Globus pallidus (tissue), 1 donor: Measurements from ENCODE around the gene KRT72.

ENCODE experiments used
- DNase-seq: peaks from one replicate; pipeline ENCODE4 v3.0.0-alpha.2; 2015; ENCODE audit warnings: low spot score

The KRT72 gene

GRCh38 chr12:52600941-52601481, at the start of gene KRT72:
Gene KRT72 (minus strand): TSS chr12:52601463. CDS start chr12:52601452, 11 bp downstream.
- DNase-seq = no peak

- DNase-seq = no peak
These were observed 49.3 kb upstream of the KRT72 start for GRCh38 chr12:52650520-52651081.

GRCh38 chr12:52649066-52649465, 47.8 kb upstream of the KRT72 start:
- DNase-seq = no peak

GRCh38 chr12:52648012-52648550, 46.8 kb upstream of the KRT72 start:
- no peak for DNase-seq

- no peak for DNase-seq
These were observed 46.3 kb upstream of the KRT72 start for GRCh38 chr12:52647601-52648000.

GRCh38 chr12:52646613-52647012, 45.4 kb upstream of the KRT72 start:
- no peak for DNase-seq

GRCh38 chr12:52645982-52646381, 44.7 kb upstream of the KRT72 start:
- no peak for DNase-seq

- DNase-seq = no peak
These were observed 44.0 kb upstream of the KRT72 start for GRCh38 chr12:52645120-52645761.

- no peak for DNase-seq
These were observed 42.8 kb upstream of the KRT72 start for GRCh38 chr12:52644078-52644415.

- DNase-seq = no peak
These were observed 42.2 kb upstream of the KRT72 start for GRCh38 chr12:52643233-52644077.

GRCh38 chr12:52641468-52641867, 40.2 kb upstream of the KRT72 start:
- no peak for DNase-seq

- no peak for DNase-seq
These were observed 36.0 kb upstream of the KRT72 start for GRCh38 chr12:52637299-52637698.

- no peak for DNase-seq
These were observed 35.5 kb upstream of the KRT72 start for GRCh38 chr12:52636592-52637258.

GRCh38 chr12:52636189-52636588, 34.9 kb upstream of the KRT72 start:
- DNase-seq = no peak

- DNase-seq = peak; percentile 85
These were observed 33.2 kb upstream of the KRT72 start for GRCh38 chr12:52634266-52635056.

- no peak for DNase-seq
These were observed 32.1 kb upstream of the KRT72 start for GRCh38 chr12:52633383-52633782.

GRCh38 chr12:52632656-52633055, 31.4 kb upstream of the KRT72 start:
- DNase-seq = no peak

GRCh38 chr12:52631676-52632459, 30.6 kb upstream of the KRT72 start:
- no peak for DNase-seq

GRCh38 chr12:52631264-52631663, 30.0 kb upstream of the KRT72 start:
- DNase-seq = no peak

GRCh38 chr12:52630599-52631200, 29.4 kb upstream of the KRT72 start:
- no peak for DNase-seq
